ENCODE data around the gene PRELID2.
"Not testable (repeated sequence)": the region's sequence is repeated elsewhere in the genome, so short reads cannot be mapped to it uniquely, and the experiment has no call there.

PRELID2 gene

GRCh38 chr5:145729956-145730355 lies 105.2 kb downstream of the PRELID2 start:
- DNase-seq: not testable (repeated sequence)

- DNase-seq: no peak
Measured at GRCh38 chr5:145723516-145723915, 111.6 kb downstream of the PRELID2 start.

GRCh38 chr5:145718956-145719355 lies 116.2 kb downstream of the PRELID2 start:
- no peak for DNase-seq

- no peak for DNase-seq
Measured at GRCh38 chr5:145715412-145715811, 119.7 kb downstream of the PRELID2 start.

GRCh38 chr5:145712245-145712644 lies 122.9 kb downstream of the PRELID2 start:
- DNase-seq: no peak

- DNase-seq: no peak
Measured at GRCh38 chr5:145711417-145711816, 123.7 kb downstream of the PRELID2 start.

Measured in activated CD4-positive, alpha-beta T cell treated with anti-CD3 and anti-CD28 coated beads, Interleukin-2, amount 50 U/mL, for 4 hours (primary cell).